Upper lobe of left lung (tissue), 6 donors: ENCODE results near the gene ANKAR. TPM values are rescaled to one million over a fixed set of nuclear protein-coding genes. Genes with fewer than 3 reads are reported as not detected.

Experiments
- ATAC-seq, 2 donors: fragments of 200-7000 bp; cut with Tn5 transposase; one replicate each; pipeline ENCODE4 v1.9.1; 2022; ENCODE audit warnings: mild to moderate bottlenecking in 2 of 2, moderate library complexity in 2 of 2; ENCODE audit not compliant: low FRiP score in 2 of 2
- DNase-seq, 2 donors: peaks; one replicate each; pipeline ENCODE4 v3.0.0-alpha.2; 2019 to 2020
- H3K27ac ChIP-seq, 4 donors: fragments of 200-600 bp; sonication (generic); one replicate each; pipeline ENCODE4 v1.5.1; 2016 to 2019
- H3K27me3 ChIP-seq, 4 donors: fragments of 200-600 bp; sonication (generic); one replicate each; pipeline ENCODE4 v1.5.1; 2017 to 2019
- H3K36me3 ChIP-seq, 4 donors: fragments of 200-600 bp; sonication (generic); one replicate each; pipeline ENCODE4 v1.5.1; 2016 to 2019
- H3K4me1 ChIP-seq, 4 donors: fragments of 200-600 bp; sonication (generic); one replicate each; pipeline ENCODE4 v1.5.1; 2018 to 2019
- H3K4me3 ChIP-seq, 4 donors: fragments of 200-600 bp; sonication (generic); one replicate each; pipeline ENCODE4 v1.5.1; 2017 to 2019; ENCODE audit warnings: mild to moderate bottlenecking in 2 of 4, moderate library complexity in 1 of 4
- H3K9me3 ChIP-seq, 4 donors: fragments of 200-600 bp; sonication (generic); one replicate each; pipeline ENCODE4 v1.5.1; 2018 to 2019
- CTCF ChIP-seq, 6 experiments: fragments of 450-650 bp in 4 of 6; fragments of 200-600 bp in 2 of 6; sonication (generic) in 2 of 6; IDR thresholded peaks; one replicate each; pipeline ENCODE4 v1.5.1; 2016 to 2019; ENCODE audit warnings: antibody characterized with exemption in 6 of 6
- EP300 ChIP-seq, 4 donors: sonication (generic); formaldehyde crosslinking; IDR thresholded peaks; one replicate each; pipeline ENCODE4 v1.5.1; 2017; ENCODE audit warnings: antibody characterized with exemption in 4 of 4, control low read depth in 2 of 4
- POLR2A ChIP-seq, 4 donors: fragments of 450-650 bp; IDR thresholded peaks; one replicate each; pipeline ENCODE4 v1.5.1; 2016 to 2017; ENCODE audit warnings: antibody characterized with exemption in 4 of 4, mild to moderate bottlenecking in 2 of 4
- POLR2AphosphoS5 ChIP-seq, 2 donors: sonication (generic); formaldehyde crosslinking; IDR thresholded peaks; one replicate each; pipeline ENCODE4 v1.5.1; 2017; ENCODE audit warnings: antibody characterized with exemption in 2 of 2
- WGBS, 2 donors: methylation state at CpG; one replicate each; pipeline ENCODE4 v1.1.5; 2017 to 2018; 5-methylcytosine and 5-hydroxymethylcytosine counted together
- total RNA-seq, 6 donors: library from RNA; depleted of rRNA in 4 of 6; stranded (reverse); fragments of >200 nt in 4 of 6; gene quantifications; one replicate each; pipeline versions ENCODE4 v1.1.0 to v1.2.1, GENCODE V29; 2016 to 2021
- donor health status: DM: no; HTN: no; CAD: no; lungs with moderate emphysema.
- donor health status: DM: no; HTN: yes; CAD: no; lungs with severe emphysema.

Gene ANKAR
- total RNA-seq, 6 donors from 2014 or later: 8.0 to 13.1 (median 9.2) TPM

GRCh38 chr2:189673661-189674373 lies 653 bp upstream of the ANKAR start:
- peak in 1 of 2 donors; percentile 3 for ATAC-seq

GRCh38 chr2:189676471-189676870 lies 2.0 kb downstream of the ANKAR start:
- Histone ChIP-seq H3K36me3 (peaks cover 0 to 10% (median 1%) of the 10 kb centered on the region in 4 donors), H3K27ac (no peak overlapping the region), H3K27me3 (no peaks in the 10 kb centered on the region), H3K9me3 (no peaks in the 10 kb centered on the region), H3K4me1 (peaks cover 6 to 16% (median 10%) of the 10 kb centered on the region in 4 donors), H3K4me3 (no peak overlapping the region)
- DNase-seq (no peak), ATAC-seq (no peak)
- TF ChIP-seq POLR2A (IDR thresholded peaks at IDR 0.05) (no peak), EP300 (IDR thresholded peaks at IDR 0.05) (no peak), CTCF (IDR thresholded peaks at IDR 0.05) (no peak), POLR2AphosphoS5 (IDR thresholded peaks at IDR 0.05) (no peak)
- WGBS, 2 donors: 89 to 90% methylated on average over 4 of the region's 4 CpGs

More at GRCh38 chr2:189673661-189674373, 653 bp upstream of the ANKAR start:
- DNase-seq: no peak
- Histone ChIP-seq H3K36me3 (peaks cover 3 to 27% (median 14%) of the 10 kb centered on the region in 4 donors), H3K27me3 (no peaks in the 10 kb centered on the region), H3K27ac (peak overlapping the region; percentile 91 to 98 (median 96)), H3K9me3 (no peaks in the 10 kb centered on the region), H3K4me3 (peak overlapping the region in 3 of 4 donors; percentile 52 to 65 (median 60)), H3K4me1 (peaks cover 6 to 16% (median 8%) of the 10 kb centered on the region in 4 donors)
- 40 to 48% methylated on average over 10 to 12 of the region's 12 CpGs for WGBS, 2 donors
- no peak for TF ChIP-seq EP300 (IDR thresholded peaks at IDR 0.05)
- no peak for TF ChIP-seq POLR2AphosphoS5 (IDR thresholded peaks at IDR 0.05)
- no peak for TF ChIP-seq CTCF (IDR thresholded peaks at IDR 0.05)
- TF ChIP-seq POLR2A (IDR thresholded peaks at IDR 0.05): no peak

GRCh38 chr2:189679226-189679625 lies 4.8 kb downstream of the ANKAR start:
- no peak overlapping the region for H3K27ac ChIP-seq
- H3K36me3 ChIP-seq: no peaks in the 10 kb centered on the region
- no peak for ATAC-seq
- H3K9me3 ChIP-seq: no peaks in the 10 kb centered on the region
- no peaks in the 10 kb centered on the region for H3K27me3 ChIP-seq
- H3K4me3 ChIP-seq: no peak overlapping the region
- DNase-seq: no peak
- H3K4me1 ChIP-seq: peaks cover under 1 to 9% (median 7%) of the 10 kb centered on the region in 4 donors
- TF ChIP-seq EP300 (IDR thresholded peaks at IDR 0.05) (no peak), POLR2A (IDR thresholded peaks at IDR 0.05) (no peak), CTCF (IDR thresholded peaks at IDR 0.05) (no peak)

- no peaks in the 10 kb centered on the region for H3K27me3 ChIP-seq
- TF ChIP-seq POLR2AphosphoS5 (IDR thresholded peaks at IDR 0.05): no peak
- no peak overlapping the region for H3K4me3 ChIP-seq
- 71 to 93% methylated on average over 1 of the region's 1 CpG for WGBS, 2 donors
- DNase-seq (no peak), ATAC-seq (no peak)
- H3K27ac ChIP-seq: no peak overlapping the region
- peaks cover 0 to 8% (median 2%) of the 10 kb centered on the region in 4 donors for H3K4me1 ChIP-seq
- no peaks in the 10 kb centered on the region for H3K36me3 ChIP-seq
- no peaks in the 10 kb centered on the region for H3K9me3 ChIP-seq
Observed at GRCh38 chr2:189681203-189681602, 6.7 kb downstream of the ANKAR start.

- H3K4me3 ChIP-seq: no peak overlapping the region
- no peaks in the 10 kb centered on the region for H3K27me3 ChIP-seq
- peaks cover 0 to 8% (median 2%) of the 10 kb centered on the region in 4 donors for H3K4me1 ChIP-seq
- ATAC-seq (no peak), DNase-seq (no peak)
- H3K9me3 ChIP-seq: no peaks in the 10 kb centered on the region
- H3K27ac ChIP-seq: no peak overlapping the region
- H3K36me3 ChIP-seq: no peaks in the 10 kb centered on the region
- TF ChIP-seq EP300 (IDR thresholded peaks at IDR 0.05) (no peak), POLR2AphosphoS5 (IDR thresholded peaks at IDR 0.05) (no peak), CTCF (IDR thresholded peaks at IDR 0.05) (no peak), POLR2A (IDR thresholded peaks at IDR 0.05) (no peak)
Observed at GRCh38 chr2:189681903-189682302, 7.4 kb downstream of the ANKAR start.
